Activated B cell treated with CpG ODN at 0.5 μM for 24 hours (primary cell): ENCODE measurements around the gene TRIM65. TPM values are rescaled to one million over a fixed set of nuclear protein-coding genes. Genes with fewer than 3 reads are reported as not detected.
A peak's percentile ranks its signal among the peaks of the same experiment; 100 is the strongest.

Experiments
- ATAC-seq: fragments of 200-7000 bp; cut with Tn5 transposase; one replicate; pipeline ENCODE4 v1.10.0; 2021; ENCODE audit warnings: low read depth, mild to moderate bottlenecking, moderate library complexity
- CTCF ChIA-PET: fragments of 350-600 bp; sonication (Branson Sonifier 250); formaldehyde crosslinking; loops from one replicate; lab custom pipeline; 2021; ENCODE audit warnings: antibody characterized with exemption; lab: Charles Lee
- POLR2A ChIA-PET: fragments of 350-600 bp; sonication (Branson Sonifier 250); formaldehyde crosslinking; loops from one replicate; lab custom pipeline; 2021; ENCODE audit warnings: antibody characterized with exemption; lab: Charles Lee
- DNase-seq: peaks from one replicate; pipeline ENCODE4 v3.0.0; 2022
- H3K27ac Mint-ChIP-seq: one replicate; pipeline ENCODE4 v1.8.0; 2020; ENCODE audit warnings: mixed read lengths
- H3K27me3 Mint-ChIP-seq: one replicate; pipeline ENCODE4 v1.8.0; 2021; ENCODE audit warnings: mixed read lengths
- H3K36me3 Mint-ChIP-seq: one replicate; pipeline ENCODE4 v1.8.0; 2021; ENCODE audit warnings: low read depth, mixed read lengths
- H3K4me1 Mint-ChIP-seq: one replicate; pipeline ENCODE4 v1.8.0; 2021; ENCODE audit warnings: mixed read lengths
- H3K4me3 Mint-ChIP-seq: one replicate; pipeline ENCODE4 v1.8.0; 2020; ENCODE audit warnings: mild to moderate bottlenecking, mixed read lengths
- H3K9me3 Mint-ChIP-seq: one replicate; pipeline ENCODE4 v1.8.0; 2020; ENCODE audit warnings: mixed read lengths
- intact Hi-C: fragments of 100-400 bp; cut with micrococcal nuclease; formaldehyde crosslinking; loops from one replicate; pipeline ENCODE4 v1.15.1; 2024
- total RNA-seq: library from RNA; stranded (reverse); gene quantifications from 2 replicates; pipeline ENCODE4 v1.2.3, GENCODE V29; 2022
- TF ChIP-seq, protein P1 (sequence below): fragments of 200-600 bp; IDR thresholded peaks from one replicate; pipeline ENCODE4 v1.8.0; 2022; ENCODE audit warnings: antibody characterized with exemption, mild to moderate bottlenecking

TRIM65 gene
- total RNA-seq, 1 donor from 2014 or later = 22.4 TPM

DNA sequence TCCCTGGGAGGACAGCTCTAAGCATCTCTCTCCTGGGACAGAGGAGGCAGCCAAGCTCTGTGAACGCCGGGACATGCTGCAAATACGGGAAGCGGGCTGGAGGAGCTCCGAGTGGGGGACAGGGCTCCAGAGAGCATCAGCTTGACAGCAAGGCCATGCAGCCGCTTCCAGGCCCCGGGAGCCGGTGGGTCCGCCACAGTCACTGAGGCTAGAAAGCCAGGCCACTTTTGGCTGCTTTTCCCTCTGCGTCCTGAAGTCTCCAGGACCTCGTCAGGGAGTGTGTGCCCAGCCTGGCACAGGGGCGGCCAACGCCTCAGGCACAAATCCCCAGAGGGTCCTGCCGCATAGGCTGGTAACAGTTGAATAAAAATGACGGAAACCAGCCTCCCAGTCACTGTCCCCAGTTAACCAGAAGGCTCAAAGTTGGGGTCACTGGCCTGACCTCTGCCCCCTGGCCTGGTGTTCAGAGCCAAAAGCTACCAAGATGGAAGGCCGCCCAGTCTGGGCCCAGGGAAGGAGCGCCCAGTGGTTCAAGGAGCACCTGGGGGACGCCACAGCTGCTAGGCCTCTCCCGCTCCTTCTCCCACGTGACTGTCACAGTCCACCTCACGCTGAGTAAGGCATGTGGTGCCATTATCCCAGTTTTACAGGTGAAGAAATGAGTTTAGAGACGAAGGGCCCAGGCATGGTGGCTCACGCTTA is 3.2 kb upstream of the TRIM65 start:
- DNase-seq (no peak), ATAC-seq (no peak)
- Mint-ChIP-seq H3K27me3 (no peaks in the 10 kb centered on the region), H3K27ac (no peak overlapping the region), H3K4me3 (no peak overlapping the region), H3K9me3 (no peaks in the 10 kb centered on the region), H3K36me3 (peaks cover 40% of the 10 kb centered on the region), H3K4me1 (peaks cover 22% of the 10 kb centered on the region)
- CTCF ChIA-PET = interaction anchor here (1.5 kb wide), 1 partner anchor 23 kb away, joined by 3 read pairs; no protein-coding TSS in a partner anchor
- intact Hi-C loops = loop anchor here (10.0 kb wide), 1 partner anchor 375 kb away; no protein-coding TSS in a partner anchor
- TF ChIP-seq, protein P1, sequence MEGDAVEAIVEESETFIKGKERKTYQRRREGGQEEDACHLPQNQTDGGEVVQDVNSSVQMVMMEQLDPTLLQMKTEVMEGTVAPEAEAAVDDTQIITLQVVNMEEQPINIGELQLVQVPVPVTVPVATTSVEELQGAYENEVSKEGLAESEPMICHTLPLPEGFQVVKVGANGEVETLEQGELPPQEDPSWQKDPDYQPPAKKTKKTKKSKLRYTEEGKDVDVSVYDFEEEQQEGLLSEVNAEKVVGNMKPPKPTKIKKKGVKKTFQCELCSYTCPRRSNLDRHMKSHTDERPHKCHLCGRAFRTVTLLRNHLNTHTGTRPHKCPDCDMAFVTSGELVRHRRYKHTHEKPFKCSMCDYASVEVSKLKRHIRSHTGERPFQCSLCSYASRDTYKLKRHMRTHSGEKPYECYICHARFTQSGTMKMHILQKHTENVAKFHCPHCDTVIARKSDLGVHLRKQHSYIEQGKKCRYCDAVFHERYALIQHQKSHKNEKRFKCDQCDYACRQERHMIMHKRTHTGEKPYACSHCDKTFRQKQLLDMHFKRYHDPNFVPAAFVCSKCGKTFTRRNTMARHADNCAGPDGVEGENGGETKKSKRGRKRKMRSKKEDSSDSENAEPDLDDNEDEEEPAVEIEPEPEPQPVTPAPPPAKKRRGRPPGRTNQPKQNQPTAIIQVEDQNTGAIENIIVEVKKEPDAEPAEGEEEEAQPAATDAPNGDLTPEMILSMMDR = no peak
- POLR2A ChIA-PET = interaction anchor here (0.7 kb wide), 2 partner anchors 45 to 120 kb away, joined by 3 read pairs; partner anchors contain the start of gene WBP2

DNA sequence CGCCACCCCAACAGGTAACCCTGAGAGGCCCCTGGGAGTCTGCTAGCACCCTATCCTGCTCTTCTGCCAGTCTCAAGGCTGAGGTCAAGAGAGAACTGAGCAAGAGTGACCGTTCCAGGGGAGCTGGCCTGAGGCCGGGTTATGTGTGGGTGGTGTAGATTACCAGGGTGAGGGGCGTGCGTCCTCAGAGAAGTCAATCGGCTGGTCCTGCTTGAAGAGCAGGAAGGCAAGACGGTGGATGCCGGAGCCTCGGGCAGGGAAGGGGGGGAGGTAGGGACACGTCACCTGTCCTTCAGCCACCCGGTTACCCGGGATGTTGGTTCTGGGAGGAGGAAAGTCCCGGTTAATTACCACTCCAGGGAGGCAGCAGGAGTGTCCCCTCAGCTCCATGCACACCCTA is 2.6 kb upstream of the TRIM65 start:
- TF ChIP-seq, protein P1 = no peak
- ChIA-PET CTCF (no interaction called here), POLR2A (no interaction called here)
- ATAC-seq (no peak), DNase-seq (no peak)
- H3K4me1 Mint-ChIP-seq = peaks cover 23% of the 10 kb centered on the region
- H3K9me3 Mint-ChIP-seq = no peaks in the 10 kb centered on the region
- no peaks in the 10 kb centered on the region for H3K27me3 Mint-ChIP-seq
- no peak overlapping the region for H3K4me3 Mint-ChIP-seq
- peaks cover 40% of the 10 kb centered on the region for H3K36me3 Mint-ChIP-seq
- H3K27ac Mint-ChIP-seq = no peak overlapping the region
- intact Hi-C loops = no loop called here

DNA sequence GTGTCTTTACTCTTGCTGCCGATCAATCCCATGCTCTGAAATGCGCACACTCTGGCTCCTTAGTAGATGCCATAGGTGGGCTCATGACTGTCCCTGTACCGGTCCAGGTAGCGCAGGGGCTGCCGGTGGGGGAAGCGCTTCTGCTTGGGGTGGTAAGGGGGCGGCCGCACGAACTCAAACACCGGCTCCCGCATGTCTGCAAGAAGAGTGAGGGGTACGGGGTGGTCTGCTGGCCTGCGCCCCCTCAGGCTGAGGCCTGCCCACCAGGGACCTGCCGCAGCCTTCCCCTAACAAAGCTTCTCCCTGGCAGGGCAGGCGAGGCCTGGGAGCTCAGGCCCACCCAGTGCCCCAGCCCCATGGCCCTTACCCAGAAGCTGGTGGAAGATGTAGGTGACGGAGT is 2.0 kb upstream of the TRIM65 start:
- H3K36me3 Mint-ChIP-seq = peaks cover 40% of the 10 kb centered on the region

DNA sequence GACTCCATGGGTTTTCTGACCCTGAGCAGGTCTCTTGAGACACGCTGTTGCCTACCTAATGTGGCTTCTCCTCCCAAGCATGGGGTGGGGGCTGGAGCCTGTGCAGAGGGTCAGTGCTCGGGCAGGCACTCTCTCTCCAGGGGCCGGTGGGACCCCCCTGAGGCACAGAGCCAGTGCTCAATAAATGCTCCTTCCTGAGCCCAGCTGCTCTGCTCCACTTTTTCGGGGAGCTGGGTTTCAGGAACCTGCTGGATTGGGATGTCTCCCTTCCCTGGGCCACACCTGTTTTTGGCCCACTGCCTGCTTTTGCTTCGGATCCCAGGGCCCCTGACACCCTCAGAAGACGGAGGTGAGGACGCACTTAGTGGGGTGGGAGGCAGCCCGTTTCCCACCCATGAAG is 1.3 kb upstream of the TRIM65 start:
- TF ChIP-seq, protein P1 = no peak
- no peaks in the 10 kb centered on the region for H3K9me3 Mint-ChIP-seq
- no peak overlapping the region for H3K27ac Mint-ChIP-seq
- ATAC-seq = no peak
- H3K36me3 Mint-ChIP-seq = peaks cover 40% of the 10 kb centered on the region
- no peak for DNase-seq
- peak overlapping the region; percentile 28 for H3K4me3 Mint-ChIP-seq
- peaks cover 27% of the 10 kb centered on the region for H3K4me1 Mint-ChIP-seq
- H3K27me3 Mint-ChIP-seq = no peaks in the 10 kb centered on the region
- intact Hi-C loops = no loop called here
- CTCF ChIA-PET = interaction anchor here (1.0 kb wide), 1 partner anchor 42 kb away, joined by 4 read pairs; no protein-coding TSS in a partner anchor
- POLR2A ChIA-PET = interaction anchor here (0.6 to 3.7 kb wide), 6 partner anchors 11 to 118 kb away, joined by 3 to 53 read pairs (median 4); partner anchors contain the start of gene WBP2

More for the DNA sequence above, 2.0 kb upstream of the TRIM65 start:
- TF ChIP-seq, protein P1 = no peak
- Mint-ChIP-seq H3K4me1 (peaks cover 26% of the 10 kb centered on the region), H3K4me3 (no peak overlapping the region), H3K27ac (no peak overlapping the region), H3K27me3 (no peaks in the 10 kb centered on the region), H3K9me3 (no peaks in the 10 kb centered on the region)
- POLR2A ChIA-PET = interaction anchor here (0.7 to 1.3 kb wide), 2 partner anchors 21 to 40 kb away, joined by 4 read pairs; no protein-coding TSS in a partner anchor
- CTCF ChIA-PET = no interaction called here
- no peak for DNase-seq
- intact Hi-C loops = no loop called here
- no peak for ATAC-seq
